HUDEP-2 (cell line): ENCODE results near the gene CHRM1.
"Not testable (repeated sequence)": the region's sequence is repeated elsewhere in the genome, so short reads cannot be mapped to it uniquely, and the experiment has no call there.

Experiments
- DNase-seq, 76 experiments: peaks; one replicate each; lab custom pipeline; 2025; ENCODE audit not compliant: unreplicated experiment in 76 of 76; lab: John Stamatoyannopoulos, UW

The CHRM1 gene

GRCh38 chr11:62880231-62880802, 40.8 kb downstream of the CHRM1 start:
- DNase-seq: peak in 40 of 76 experiments; percentile 15 to 67 (median 39)

DNA sequence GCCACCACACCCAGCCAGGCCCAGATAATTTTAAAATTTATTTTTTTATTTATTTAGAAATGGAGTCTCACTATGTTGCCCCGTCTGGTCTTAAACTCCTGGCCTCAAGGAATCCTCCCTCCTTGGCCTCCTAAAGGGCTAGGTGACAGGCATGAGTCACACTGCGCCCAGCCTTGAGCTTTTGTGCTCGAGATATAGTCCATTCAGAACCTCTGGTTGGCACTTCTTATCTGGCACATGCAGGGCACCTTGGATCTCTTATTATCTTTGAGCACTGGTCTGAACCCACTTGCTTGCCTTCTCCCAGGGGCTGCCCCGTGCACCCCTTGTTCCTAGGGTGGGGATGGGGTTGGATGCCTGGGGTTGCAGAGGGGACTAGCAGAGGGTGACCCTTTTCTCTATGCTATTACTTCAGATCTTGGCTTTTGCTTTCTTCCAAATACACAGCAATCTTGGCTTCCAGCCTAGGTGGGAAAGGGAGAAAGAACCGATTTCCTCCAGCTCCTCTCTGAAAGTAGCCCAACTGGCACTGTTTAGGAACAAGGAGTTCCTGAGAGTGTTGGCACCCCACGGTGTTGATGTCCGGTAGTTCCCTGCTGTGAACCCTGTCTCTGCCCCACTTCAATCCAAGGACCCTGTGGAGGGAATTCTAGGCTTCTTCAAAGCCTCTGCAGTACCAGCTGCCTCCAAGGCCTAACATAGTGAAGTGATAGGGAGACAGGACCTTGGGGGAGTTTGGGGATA, 41.8 kb downstream of the CHRM1 start:
- peak in 72 of 76 experiments; percentile 43 to 91 (median 72) for DNase-seq

- no peak for DNase-seq
These were observed 44.5 kb downstream of the CHRM1 start for GRCh38 chr11:62876712-62877111.

- DNase-seq: no peak
These were observed 45.3 kb downstream of the CHRM1 start for GRCh38 chr11:62875698-62876478.

- DNase-seq: no peak
These were observed 46.3 kb downstream of the CHRM1 start for GRCh38 chr11:62874851-62875250.

DNA sequence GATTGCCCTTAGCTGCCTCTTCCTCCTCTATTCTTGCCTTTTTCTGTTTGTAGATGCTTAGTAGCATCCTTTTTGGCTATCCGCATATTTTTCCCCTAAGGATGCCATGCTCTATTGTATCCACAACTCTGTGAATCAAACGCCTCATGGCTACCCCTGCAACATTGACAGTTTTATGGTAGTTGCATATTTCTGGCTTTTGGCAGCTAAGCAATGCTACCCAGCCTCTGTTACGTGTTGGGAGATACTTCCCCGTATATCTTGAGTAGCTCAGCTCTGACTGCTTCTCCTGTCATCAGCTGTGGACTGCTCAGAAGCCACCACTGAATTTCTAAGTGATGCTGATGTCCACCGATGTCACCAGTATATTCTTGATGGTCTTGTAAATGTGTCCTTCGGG, 55.5 kb downstream of the CHRM1 start:
- DNase-seq: no peak

DNA sequence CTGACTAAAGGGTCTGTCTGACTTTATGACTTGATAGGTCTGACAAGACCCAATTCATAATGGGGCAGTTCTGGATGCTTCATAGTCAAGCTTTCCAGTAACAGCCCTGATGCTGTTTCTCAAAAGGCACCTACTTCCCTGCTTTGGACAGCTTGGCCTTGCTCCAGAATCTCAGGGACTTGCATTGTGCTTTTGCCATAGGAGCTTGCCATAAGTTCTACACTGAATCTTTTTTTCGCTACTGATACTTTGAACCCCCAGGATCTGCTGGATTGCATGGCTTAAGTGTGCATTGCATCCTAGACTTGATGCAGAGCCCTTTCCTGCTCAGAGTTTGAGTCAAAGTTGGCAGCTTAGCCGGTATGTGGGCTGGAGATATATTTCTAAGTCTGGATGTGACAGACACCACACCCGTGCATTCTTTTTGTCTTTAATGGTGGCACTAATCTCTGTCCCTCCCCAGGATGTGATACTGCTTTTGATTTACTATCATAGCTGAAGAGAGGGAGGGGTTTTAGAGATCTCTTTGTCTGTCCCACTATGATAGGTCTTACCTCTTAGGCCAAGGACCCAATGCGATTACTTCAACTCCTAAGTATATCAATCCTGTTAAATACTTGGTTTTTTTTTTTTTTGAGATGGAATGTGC, 57.4 kb downstream of the CHRM1 start:
- DNase-seq: peak in 2 of 76 experiments; percentile 9 to 19

DNA sequence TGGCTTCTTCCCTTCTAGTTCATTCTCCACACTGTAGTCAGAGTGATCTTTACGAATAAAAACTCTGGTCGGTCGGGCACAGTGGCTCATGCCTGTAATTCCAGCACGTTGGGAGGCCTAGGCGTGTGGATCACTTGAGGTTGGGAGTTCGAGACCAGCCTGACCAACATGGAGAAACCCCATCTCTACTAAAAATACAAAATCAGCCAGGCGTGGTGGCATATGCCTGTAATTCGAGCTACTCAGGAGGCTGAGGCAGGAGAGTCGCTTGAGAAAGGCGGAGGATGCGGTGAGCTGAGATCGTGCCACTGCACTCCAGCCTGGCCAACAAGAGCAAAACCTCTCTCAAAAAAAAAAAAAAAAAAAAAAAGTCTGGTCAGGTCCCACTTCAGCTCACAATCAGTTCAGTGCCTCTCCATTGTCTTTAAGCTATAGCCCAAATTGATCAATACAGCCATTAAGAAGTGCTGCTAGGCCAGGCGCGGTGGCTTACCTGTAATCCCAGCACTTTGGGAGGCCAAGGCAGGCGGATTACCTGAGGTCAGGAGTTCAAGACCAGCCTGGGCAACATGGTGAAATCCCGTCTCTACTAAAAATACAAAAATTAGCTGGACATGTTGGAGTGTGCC, 59.5 kb downstream of the CHRM1 start:
- not testable (repeated sequence) for DNase-seq

DNA sequence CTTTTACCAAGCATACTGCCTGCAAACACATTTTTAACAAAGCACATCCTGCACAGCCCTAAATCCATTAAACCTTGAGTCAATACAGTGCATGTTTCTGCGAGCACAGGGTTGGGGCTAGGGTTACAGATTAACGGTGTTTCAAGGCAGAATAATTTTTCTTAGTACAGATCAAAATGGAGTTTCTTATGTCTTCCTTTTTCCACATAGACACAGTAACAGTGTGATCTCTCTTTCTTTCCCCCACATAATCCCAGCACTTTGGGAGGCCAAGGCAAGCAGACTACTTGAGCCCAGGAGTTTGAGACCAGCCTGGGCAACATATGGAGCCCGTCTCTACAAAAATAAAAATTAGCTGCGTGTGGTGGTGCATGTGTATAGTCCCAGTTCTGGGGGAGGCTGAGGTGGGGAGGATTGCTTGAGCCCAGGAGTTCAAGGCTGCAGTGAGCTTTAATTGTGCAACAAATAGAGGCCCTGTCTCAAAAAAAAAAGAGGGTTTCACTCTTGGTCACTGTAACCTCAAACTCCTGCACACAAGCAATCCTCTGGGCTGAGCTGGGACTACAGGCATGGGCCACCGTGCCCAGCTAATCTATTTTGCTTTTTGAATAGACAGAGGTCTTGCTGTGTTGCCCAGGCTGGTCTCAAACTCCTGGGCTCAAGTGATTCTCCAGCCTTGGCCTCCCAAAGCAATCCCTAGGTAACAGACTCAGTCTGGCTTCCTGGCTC, 60.2 kb downstream of the CHRM1 start:
- no peak for DNase-seq

- DNase-seq: peak in 6 of 76 experiments; percentile 12 to 45 (median 26)
These were observed 61.9 kb downstream of the CHRM1 start for GRCh38 chr11:62859281-62859703.
